Measurements from ENCODE around the gene TEKT1. TPM values are rescaled to one million over a fixed set of nuclear protein-coding genes. Genes with fewer than 3 reads are reported as not detected.

TEKT1 gene
- total RNA-seq, 1 experiment from 2014 or later = not detected

GRCh38 chr17:6796017-6796886, 35.3 kb downstream of the TEKT1 start:
- POLR2A ChIA-PET = no interaction called here
- CTCF ChIA-PET = interaction anchor here (0.7 kb wide), 1 partner anchor 18 kb away, joined by 10 read pairs; no protein-coding TSS in a partner anchor
- Histone ChIP-seq H3K27ac (ENCODE audit: low read length) (no peak overlapping the region), H3K27me3 (ENCODE audit: control insufficient read depth, insufficient read depth, low read length) (peaks cover 2% of the 10 kb centered on the region), H3K4me3 (ENCODE audit: low read depth in 2 of 2, low read length in 2 of 2) (no peak overlapping the region), H3K36me3 (ENCODE audit: control insufficient read depth, insufficient read depth, low read length) (no peaks in the 10 kb centered on the region), H3K4me1 (ENCODE audit: control insufficient read depth, insufficient read depth, low read length) (no peaks in the 10 kb centered on the region), H3K9me3 (ENCODE audit: control insufficient read depth, insufficient read depth, low read depth, low read length) (no peaks in the 10 kb centered on the region)
- TF ChIP-seq SIN3A (IDR thresholded peaks at IDR 0.05; ENCODE audit: borderline replicate concordance, insufficient read depth, low read depth, low read length) (no peak), TCF7L2 (IDR thresholded peaks at IDR 0.05; ENCODE audit: low read depth, low read length) (no peak), REST (IDR thresholded peaks at IDR 0.05; ENCODE audit: insufficient read depth in 1 of 2, low read depth in 2 of 2, low read length in 1 of 2) (no peak), CTCF (IDR thresholded peaks at IDR 0.05) (no peak), POLR2AphosphoS5 (IDR thresholded peaks at IDR 0.05; ENCODE audit: low read depth, low read length) (no peak)
- intact Hi-C loops (cut with micrococcal nuclease; ENCODE audit: unreplicated experiment) (no loop called here), in situ Hi-C loops (cut with HindIII; ENCODE audit: low pct_unique_long_range_greater_than_20kb, low sequenced_read_pairs) (no loop called here)
- DNase-seq (ENCODE audit: low read depth, low spot score) = no peak
- no peak for ATAC-seq
- no TSS peak for BruUV-seq (replicated peaks)

GRCh38 chr17:6793748-6794493, 37.6 kb downstream of the TEKT1 start:
- Histone ChIP-seq H3K9me3 (ENCODE audit: control insufficient read depth, insufficient read depth, low read depth, low read length) (no peaks in the 10 kb centered on the region), H3K27me3 (ENCODE audit: control insufficient read depth, insufficient read depth, low read length) (peaks cover 8% of the 10 kb centered on the region), H3K4me3 (ENCODE audit: low read depth in 2 of 2, low read length in 2 of 2) (no peak overlapping the region), H3K36me3 (ENCODE audit: control insufficient read depth, insufficient read depth, low read length) (no peaks in the 10 kb centered on the region), H3K27ac (ENCODE audit: low read length) (no peak overlapping the region), H3K4me1 (ENCODE audit: control insufficient read depth, insufficient read depth, low read length) (no peaks in the 10 kb centered on the region)
- intact Hi-C loops (cut with micrococcal nuclease; ENCODE audit: unreplicated experiment) (no loop called here), in situ Hi-C loops (cut with HindIII; ENCODE audit: low pct_unique_long_range_greater_than_20kb, low sequenced_read_pairs) (no loop called here)
- no peak for ATAC-seq
- no peak for DNase-seq (ENCODE audit: low read depth, low spot score)
- ChIA-PET CTCF (no interaction called here), POLR2A (no interaction called here)
- BruUV-seq (replicated peaks) = no TSS peak
- TF ChIP-seq SIN3A (IDR thresholded peaks at IDR 0.05; ENCODE audit: borderline replicate concordance, insufficient read depth, low read depth, low read length) (no peak), POLR2AphosphoS5 (IDR thresholded peaks at IDR 0.05; ENCODE audit: low read depth, low read length) (no peak), REST (IDR thresholded peaks at IDR 0.05; ENCODE audit: insufficient read depth in 1 of 2, low read depth in 2 of 2, low read length in 1 of 2) (no peak), CTCF (IDR thresholded peaks at IDR 0.05) (no peak), TCF7L2 (IDR thresholded peaks at IDR 0.05; ENCODE audit: low read depth, low read length) (no peak)
